Peyer's patch (tissue), 4 donors: ENCODE measurements around the gene MED16.
"Not testable (repeated sequence)": the region's sequence is repeated elsewhere in the genome, so short reads cannot be mapped to it uniquely, and the experiment has no call there.

Source experiments
- POLR2A ChIP-seq, 2 donors: fragments of 450-650 bp; IDR thresholded peaks; one replicate each; pipeline ENCODE4 v1.5.1; 2017; ENCODE audit warnings: antibody characterized with exemption in 2 of 2, mild to moderate bottlenecking in 2 of 2, moderate library complexity in 2 of 2
- TF ChIP-seq, protein P1 (sequence below), 6 experiments: fragments of 450-650 bp in 4 of 6; fragments of 200-600 bp in 2 of 6; sonication (generic) in 1 of 6; IDR thresholded peaks; one replicate each; pipeline ENCODE4 v1.5.1; 2017 to 2019; ENCODE audit warnings: antibody characterized with exemption in 6 of 6, mild to moderate bottlenecking in 3 of 6, moderate library complexity in 1 of 6

DNA sequence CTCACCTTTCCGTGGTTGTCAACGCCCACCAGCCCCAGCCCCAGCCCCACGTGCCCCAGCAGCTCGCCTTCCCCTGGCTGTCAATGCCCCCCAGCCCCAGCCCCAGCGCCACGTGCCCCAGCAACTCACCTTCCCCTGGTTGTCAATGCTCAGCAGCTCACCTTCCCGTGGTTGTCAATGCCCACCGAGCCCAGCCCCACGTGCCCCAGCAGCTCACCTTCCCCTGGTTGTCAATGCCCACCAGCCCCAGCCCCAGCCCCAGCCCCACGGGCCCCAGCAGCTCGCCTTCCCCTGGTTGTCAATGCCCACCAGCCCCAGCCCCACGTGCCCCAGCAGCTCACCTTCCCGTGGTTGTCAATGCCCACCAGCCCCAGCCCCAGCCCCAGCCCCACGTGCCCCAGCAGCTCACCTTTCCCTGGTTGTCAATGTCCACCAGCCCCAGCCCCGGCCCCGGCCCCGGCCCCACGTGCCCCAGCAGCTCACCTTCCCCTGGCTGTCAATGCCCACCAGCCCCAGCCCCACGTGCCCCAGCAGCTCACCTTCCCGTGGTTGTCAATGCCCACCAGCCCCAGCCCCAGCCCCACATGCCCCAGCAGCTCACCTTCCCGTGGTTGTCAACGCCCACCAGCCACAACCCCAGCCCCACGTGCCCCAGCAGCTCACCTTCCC lies 14.9 kb downstream of the MED16 start:
- TF ChIP-seq, protein P1, sequence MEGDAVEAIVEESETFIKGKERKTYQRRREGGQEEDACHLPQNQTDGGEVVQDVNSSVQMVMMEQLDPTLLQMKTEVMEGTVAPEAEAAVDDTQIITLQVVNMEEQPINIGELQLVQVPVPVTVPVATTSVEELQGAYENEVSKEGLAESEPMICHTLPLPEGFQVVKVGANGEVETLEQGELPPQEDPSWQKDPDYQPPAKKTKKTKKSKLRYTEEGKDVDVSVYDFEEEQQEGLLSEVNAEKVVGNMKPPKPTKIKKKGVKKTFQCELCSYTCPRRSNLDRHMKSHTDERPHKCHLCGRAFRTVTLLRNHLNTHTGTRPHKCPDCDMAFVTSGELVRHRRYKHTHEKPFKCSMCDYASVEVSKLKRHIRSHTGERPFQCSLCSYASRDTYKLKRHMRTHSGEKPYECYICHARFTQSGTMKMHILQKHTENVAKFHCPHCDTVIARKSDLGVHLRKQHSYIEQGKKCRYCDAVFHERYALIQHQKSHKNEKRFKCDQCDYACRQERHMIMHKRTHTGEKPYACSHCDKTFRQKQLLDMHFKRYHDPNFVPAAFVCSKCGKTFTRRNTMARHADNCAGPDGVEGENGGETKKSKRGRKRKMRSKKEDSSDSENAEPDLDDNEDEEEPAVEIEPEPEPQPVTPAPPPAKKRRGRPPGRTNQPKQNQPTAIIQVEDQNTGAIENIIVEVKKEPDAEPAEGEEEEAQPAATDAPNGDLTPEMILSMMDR (IDR thresholded peaks at IDR 0.05), result not testable (repeated sequence)
- TF ChIP-seq POLR2A (IDR thresholded peaks at IDR 0.05), result not testable (repeated sequence)
